ENCODE measurements around the gene GNL2.
"Not testable (repeated sequence)": the region's sequence is repeated elsewhere in the genome, so short reads cannot be mapped to it uniquely, and the experiment has no call there.

Gene GNL2

GRCh38 chr1:37559080-37559479 lies 36.7 kb downstream of the GNL2 start:
- no peak for DNase-seq

- no peak for DNase-seq
Measured at GRCh38 chr1:37558411-37558810, 37.3 kb downstream of the GNL2 start.

DNA sequence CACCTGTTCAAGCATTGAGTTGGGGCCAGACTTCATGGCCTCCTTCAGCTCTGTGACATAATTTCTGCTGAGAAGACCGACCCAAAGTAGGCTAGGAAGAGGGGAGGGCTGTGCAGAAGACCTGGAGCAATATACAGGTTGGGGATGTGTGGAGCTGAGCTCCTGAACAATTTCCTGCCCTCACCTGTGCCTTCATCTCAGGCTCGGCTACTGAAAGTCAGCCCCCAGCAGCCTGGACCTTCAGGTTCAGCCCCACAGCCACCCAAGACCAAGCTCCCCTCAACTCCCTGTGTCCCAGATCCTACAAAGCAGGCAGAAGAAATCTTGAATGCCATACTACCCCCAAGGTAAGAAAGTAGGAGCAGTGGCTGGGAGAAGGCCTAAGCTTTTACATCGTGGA lies 38.3 kb downstream of the GNL2 start:
- no peak for DNase-seq

GRCh38 chr1:37556712-37557196 lies 39.0 kb downstream of the GNL2 start, which contains the start of gene DNALI1:
TSS of gene DNALI1 (plus strand) at chr1:37556940. CDS start at chr1:37556995, 55 bp downstream.
- DNase-seq, result peak; percentile 84

- peak; percentile 96 for DNase-seq
Measured at GRCh38 chr1:37553927-37554808, 41.6 kb downstream of the GNL2 start, which contains the start of gene SNIP1. TSS of gene SNIP1 (minus strand) at chr1:37554293. CDS start at chr1:37554229, 64 bp downstream.

- no peak for DNase-seq
Measured at GRCh38 chr1:37553598-37553926, 42.2 kb downstream of the GNL2 start.

GRCh38 chr1:37549341-37549740 lies 46.4 kb downstream of the GNL2 start:
- peak; percentile 3 for DNase-seq

GRCh38 chr1:37545019-37545418 lies 50.7 kb downstream of the GNL2 start:
- no peak for DNase-seq

- no peak for DNase-seq
Measured at GRCh38 chr1:37544530-37544929, 51.2 kb downstream of the GNL2 start.

DNA sequence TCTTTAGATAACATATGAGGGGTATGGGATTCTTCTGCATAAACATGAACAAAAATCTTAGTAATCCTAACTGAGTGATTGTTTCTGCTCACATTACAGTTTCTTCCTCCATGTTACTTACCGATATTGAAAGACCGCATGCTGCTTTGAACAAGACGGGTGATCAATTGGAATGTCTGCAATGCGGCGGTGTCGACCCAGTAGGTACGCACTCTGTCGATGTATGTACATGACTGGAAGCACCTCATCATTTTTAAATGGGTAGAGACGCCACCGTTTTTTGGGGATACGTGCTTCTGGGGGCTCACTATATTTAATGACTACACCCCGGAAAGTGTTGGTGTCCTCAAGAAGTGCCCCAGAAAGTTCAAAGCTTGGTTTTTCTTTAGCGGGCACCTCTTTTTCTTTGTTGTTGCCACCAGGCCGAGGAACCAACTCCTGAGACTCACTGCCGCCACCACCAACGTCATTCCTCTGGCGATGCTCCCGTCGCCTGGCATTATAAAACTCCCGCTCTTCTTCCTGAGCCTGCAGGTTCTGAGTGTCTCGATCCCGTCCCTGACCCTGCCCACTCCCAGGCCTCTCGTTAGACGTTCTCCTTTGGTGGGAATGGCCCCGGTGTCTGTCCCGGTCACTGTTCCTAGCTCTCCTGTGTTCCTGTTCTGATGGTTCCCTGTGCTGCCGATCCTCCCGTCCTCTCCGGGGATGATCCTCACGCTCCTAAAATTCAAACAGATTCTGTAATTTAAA lies 55.5 kb downstream of the GNL2 start:
- DNase-seq, result no peak

- DNase-seq, result not testable (repeated sequence)
Measured at GRCh38 chr1:37539154-37539553, 56.6 kb downstream of the GNL2 start.

- DNase-seq, result no peak
Measured at GRCh38 chr1:37537378-37537777, 58.4 kb downstream of the GNL2 start.

DNA sequence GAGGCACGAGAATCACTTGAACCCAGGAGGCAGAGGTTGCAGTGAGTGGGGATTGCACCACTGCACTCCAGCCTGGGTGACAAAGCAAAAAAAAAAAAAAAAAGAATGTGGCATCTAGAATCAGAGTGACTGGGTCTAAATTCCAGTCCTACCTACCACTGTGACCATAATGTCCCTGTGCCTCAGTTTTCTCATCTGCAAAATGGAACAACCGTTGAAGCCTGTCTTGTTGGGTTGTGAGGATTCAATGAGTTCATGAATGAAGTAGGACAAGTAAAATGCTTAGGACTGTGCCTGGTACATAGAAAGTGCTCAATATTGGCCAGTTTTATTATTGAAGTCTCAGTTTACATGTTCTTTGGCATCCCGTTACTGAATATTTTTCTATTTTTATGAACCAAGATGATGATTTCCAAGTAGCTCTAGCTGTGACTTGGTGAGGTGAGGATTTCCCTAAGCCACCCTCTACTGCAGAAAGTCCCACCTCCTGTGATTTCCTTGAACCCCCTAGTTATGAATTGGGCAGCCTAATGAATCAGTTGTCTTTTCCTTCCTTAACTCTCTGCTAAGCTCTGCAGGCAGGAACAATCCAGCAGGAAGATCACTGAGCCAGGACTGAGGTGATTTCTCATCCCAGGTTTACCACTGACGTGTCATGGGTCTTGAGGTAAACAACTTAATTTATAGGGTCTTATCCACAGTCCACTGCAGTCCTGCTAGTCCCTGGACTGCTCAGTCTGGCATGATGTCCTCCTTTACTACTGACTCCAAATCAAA lies 62.2 kb downstream of the GNL2 start:
- DNase-seq, result no peak

DNA sequence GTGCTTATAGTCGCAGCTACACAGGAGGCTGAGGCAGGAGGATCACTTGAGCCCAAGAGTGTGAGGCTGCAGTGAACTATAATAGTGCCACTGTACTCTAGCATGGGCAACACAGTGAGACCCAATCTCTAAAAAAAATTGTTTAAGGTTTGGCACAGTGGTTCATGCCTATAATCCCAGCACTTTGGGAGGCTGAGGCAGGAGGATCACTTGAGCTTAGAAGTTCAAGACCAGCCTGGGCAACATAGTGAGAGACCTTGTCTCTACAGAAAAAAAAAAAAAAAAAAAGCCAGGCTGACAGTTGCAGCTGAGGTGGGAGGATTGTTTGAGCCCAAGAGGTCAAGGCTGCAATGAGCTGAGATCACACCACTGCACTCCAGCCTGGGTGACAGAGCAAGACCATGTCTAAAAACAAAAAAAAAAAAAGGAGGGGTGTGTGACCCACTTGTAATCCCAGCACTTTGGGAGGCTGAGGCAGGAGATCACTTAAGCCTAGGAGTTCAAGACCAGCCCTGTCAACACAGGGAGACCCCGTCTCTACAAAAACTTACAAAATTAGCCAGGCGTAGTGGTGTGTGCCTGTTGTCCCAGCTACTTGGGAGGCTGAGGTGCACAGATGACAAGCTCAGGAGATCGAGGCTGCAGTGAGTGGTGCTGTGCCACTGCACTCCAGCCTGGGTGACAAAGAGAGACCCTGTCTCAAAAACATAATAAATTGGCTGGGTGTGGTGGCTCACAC lies 63.1 kb downstream of the GNL2 start:
- DNase-seq, result not testable (repeated sequence)

DNA sequence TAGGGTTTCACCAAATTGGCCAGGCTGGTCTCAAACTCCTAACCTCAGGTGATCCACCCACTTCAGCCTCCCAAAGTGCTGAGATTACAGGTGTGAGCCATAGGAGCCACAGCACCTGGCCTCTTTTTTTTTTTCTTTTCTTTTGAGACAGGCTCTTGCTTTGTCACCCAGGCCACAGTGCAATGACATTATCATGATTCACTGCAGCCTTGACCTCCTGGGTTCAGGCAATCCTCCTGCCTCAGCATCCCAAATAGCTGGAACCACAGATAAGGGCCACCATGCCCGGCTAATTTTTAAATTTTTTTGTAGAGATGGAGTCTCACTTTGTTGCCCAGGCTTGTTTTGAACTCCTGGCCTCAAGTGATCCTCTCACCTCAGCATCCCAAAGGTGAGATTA lies 65.8 kb downstream of the GNL2 start:
- DNase-seq, result not testable (repeated sequence)

DNA sequence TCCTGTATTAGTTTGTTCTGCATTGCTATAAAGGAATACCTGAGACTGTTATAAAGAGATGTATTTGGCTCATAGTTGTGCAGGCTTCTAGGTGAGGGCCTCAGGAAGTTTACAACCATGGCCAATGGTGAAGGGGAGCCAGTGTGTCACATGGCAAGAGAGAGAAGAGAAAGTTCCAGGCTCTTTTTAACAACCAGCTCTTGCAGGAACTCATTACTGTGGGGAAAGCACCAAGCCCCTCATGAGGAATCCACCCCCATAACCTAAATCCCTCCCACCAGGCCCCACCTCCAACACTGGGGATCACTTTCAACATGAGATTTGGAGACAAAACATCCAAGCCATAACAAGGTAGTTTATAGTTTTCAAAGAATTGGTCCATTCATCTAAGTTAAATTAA lies 76.1 kb downstream of the GNL2 start:
- DNase-seq, result no peak

DNA sequence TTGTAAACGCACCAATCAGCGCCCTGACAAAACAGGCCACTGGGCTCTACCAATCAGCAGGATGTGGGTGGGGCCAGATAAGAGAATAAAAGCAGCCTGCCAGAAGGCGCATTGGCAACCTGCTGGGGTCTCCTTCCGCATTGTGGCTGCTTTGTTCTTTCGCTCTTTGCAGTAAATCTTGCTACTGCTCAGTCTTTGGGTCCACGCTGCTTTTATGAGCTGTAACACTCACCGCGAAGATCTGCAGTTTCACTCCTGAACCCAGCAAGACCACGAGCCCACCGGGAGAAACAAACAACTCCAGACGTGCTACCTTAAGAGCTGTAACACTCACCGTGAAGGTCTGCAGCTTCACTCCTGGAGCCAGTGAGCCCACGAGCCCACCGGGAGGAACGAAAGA lies 76.8 kb downstream of the GNL2 start:
- not testable (repeated sequence) for DNase-seq

DNA sequence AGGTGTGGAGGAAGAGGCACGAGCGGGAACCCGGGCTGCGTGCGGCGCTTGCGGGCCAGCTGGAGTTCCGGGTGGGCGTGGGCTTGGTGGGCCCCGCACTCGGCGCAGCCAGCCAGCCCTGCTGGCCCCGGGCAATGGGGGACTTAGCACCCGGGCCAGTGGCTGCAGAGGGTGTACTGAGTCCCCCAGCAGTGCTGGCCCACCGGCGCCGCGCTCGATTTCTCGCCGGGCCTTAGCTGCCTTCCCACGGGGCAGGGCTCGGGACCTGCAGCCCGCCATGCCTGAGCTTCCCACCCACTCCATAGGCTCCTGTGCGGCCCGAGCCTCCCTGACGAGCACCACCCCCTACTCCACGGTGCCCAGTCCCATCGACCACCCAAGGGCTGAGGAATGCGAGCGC lies 77.5 kb downstream of the GNL2 start:
- DNase-seq, result not testable (repeated sequence)

- DNase-seq, result no peak
Measured at GRCh38 chr1:37517569-37517968, 78.2 kb downstream of the GNL2 start.
